GM12801 (cell line): ENCODE data around the gene TNK1.

Experiments
- CTCF ChIP-seq: IDR thresholded peaks from one replicate; pipeline ENCODE4 v1.5.1; 2011; ENCODE audit warnings: control low read depth; ENCODE audit not compliant: insufficient read length; ENCODE audit errors: extremely low read depth

The TNK1 gene

GRCh38 chr17:7428557-7428956 lies 47.7 kb downstream of the TNK1 start, which contains the start of gene SPEM3:
TSS of gene SPEM3 (plus strand) at chr17:7428857. CDS start at chr17:7428903, 46 bp downstream.
- TF ChIP-seq CTCF, result no peak

- TF ChIP-seq CTCF, result no peak
Measured at GRCh38 chr17:7429722-7430121, 48.8 kb downstream of the TNK1 start.

GRCh38 chr17:7431231-7431630 lies 50.3 kb downstream of the TNK1 start:
- TF ChIP-seq CTCF, result no peak

GRCh38 chr17:7432296-7432695 lies 51.4 kb downstream of the TNK1 start:
- no peak for TF ChIP-seq CTCF

GRCh38 chr17:7435676-7436555 lies 55.0 kb downstream of the TNK1 start:
- TF ChIP-seq CTCF, result no peak

GRCh38 chr17:7436556-7437368 lies 55.9 kb downstream of the TNK1 start:
- no peak for TF ChIP-seq CTCF

GRCh38 chr17:7437369-7437863 lies 56.5 kb downstream of the TNK1 start:
- TF ChIP-seq CTCF, result no peak
